G401 (cell line): ENCODE results near the gene PDILT. TPM values are rescaled to one million over a fixed set of nuclear protein-coding genes. Genes with fewer than 3 reads are reported as not detected.
"Not testable (repeated sequence)": the region's sequence is repeated elsewhere in the genome, so short reads cannot be mapped to it uniquely, and the experiment has no call there.

Experiments used
- DNase-seq: peaks from one replicate; pipeline ENCODE4 v3.0.0-alpha.2; 2015; ENCODE audit warnings: low spot score
- in situ Hi-C: cut with HindIII; loops from 2 replicates; pipeline ENCODE4 v1.10.0; 2016; ENCODE audit warnings: low sequenced_read_pairs, mixed read lengths
- total RNA-seq: library from RNA; depleted of rRNA; stranded (reverse); fragments of >200 nt; shearing (Covaris generic); gene quantifications from 2 replicates; pipeline ENCODE4 v1.2.3, GENCODE V29; 2014; rRNA removed

Gene PDILT, protein sequence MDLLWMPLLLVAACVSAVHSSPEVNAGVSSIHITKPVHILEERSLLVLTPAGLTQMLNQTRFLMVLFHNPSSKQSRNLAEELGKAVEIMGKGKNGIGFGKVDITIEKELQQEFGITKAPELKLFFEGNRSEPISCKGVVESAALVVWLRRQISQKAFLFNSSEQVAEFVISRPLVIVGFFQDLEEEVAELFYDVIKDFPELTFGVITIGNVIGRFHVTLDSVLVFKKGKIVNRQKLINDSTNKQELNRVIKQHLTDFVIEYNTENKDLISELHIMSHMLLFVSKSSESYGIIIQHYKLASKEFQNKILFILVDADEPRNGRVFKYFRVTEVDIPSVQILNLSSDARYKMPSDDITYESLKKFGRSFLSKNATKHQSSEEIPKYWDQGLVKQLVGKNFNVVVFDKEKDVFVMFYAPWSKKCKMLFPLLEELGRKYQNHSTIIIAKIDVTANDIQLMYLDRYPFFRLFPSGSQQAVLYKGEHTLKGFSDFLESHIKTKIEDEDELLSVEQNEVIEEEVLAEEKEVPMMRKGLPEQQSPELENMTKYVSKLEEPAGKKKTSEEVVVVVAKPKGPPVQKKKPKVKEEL
- total RNA-seq: not detected in 2 replicates

DNA sequence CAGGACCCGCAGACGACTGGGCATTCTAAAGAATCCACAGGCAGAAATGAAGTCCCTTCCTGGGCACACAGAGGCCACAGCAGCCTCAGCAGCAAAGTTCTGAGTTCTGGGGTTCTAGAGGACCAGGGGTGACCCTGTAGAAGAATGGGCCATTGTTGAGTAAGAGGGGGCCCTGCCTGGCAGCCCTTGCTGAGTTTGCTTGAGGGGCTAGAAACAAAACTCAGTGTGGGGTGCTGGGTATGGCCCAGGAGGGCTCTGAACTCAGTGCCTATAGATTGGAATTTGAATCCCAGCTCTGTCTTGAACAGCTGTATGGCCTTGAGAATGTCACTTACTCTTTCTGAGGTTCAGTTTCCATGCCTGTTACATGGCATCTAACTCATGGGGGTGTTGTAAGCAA is at the start of gene PDILT:
TSS of gene PDILT (minus strand) at position 101 of the 400 bp plus-strand sequence. CDS start 5,437 bp downstream, outside the sequence.
- no peak for DNase-seq
- in situ Hi-C loops: no loop called here

DNA sequence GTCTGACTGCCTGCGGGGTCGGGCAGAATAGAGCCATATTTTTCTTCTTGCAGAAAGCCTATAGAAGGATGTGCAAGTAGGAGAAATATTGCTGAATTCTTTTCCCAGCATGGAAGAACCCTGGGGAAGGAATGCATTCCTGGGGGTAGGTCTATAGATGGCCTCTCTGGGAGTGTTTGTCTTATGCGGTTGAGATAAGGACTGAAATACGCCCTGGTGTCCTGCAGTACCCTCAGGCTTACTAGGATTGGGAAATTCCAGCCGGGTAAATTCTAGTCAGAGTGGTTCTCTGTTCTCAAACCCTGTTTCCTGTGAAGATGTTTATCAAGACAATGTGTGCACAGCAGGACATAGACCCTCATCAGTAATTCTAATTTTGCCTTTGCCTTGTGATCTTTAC is 49.1 kb upstream of the PDILT start:
- in situ Hi-C loops, DNase-seq: not testable (repeated sequence)

DNA sequence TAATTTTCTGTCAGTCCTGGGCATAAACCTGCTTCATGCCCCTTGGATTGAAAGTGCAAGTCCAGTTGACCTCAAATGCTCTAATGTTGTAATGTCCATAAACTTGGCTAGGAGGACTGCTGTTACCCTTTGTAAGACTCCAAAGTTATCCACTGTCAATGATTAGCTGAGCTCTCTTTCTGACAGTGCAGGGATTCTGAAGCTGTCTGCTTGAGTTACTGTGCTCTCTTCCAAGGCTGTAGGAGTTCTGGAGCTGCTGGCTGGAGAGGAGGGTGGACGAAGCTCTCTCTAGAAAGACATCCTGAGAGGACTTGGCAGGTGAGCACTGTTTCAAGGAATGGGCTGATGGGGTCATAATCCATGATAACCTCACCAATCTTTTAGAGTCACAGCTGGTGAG is 46.8 kb upstream of the PDILT start, which contains the start of gene ACSM2A:
TSS of gene ACSM2A (plus strand) at position 158 of the 400 bp plus-strand sequence. CDS start 8,594 bp downstream, outside the sequence.
- in situ Hi-C loops, DNase-seq: not testable (repeated sequence)

DNA sequence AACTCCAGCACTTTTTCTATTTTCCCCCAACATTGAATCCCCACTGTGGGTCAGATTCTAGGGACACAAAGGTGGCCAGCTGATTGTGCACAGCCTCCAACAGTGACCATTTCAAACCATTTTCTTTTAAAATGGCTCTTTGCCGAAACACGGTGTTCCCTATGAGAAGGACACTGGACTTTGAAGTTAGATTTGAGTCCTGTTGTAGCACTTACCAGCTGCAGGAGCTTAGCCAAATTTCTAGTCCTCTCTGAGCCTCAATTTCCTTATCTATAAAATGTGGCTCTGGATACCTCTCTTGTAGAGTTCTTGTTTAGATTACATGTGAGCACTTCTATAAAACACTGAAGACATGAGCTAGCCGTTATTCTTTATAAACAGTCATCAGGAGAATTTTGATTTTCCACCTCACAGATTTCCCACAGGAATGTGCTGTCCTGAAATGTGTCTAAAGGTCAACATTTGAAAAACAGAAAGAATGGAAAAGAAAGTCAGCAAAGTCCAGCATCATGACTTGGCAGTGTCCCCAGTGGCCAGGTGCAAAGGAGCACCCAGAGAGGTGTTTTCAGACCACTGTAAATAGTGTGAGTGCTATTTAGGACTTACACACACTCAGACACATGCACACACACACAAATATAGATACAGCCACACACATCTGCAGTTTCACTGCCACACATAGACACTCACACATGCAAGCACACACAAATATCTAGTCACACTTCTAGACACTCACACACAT is 42.3 kb upstream of the PDILT start:
- DNase-seq, in situ Hi-C loops: not testable (repeated sequence)

DNA sequence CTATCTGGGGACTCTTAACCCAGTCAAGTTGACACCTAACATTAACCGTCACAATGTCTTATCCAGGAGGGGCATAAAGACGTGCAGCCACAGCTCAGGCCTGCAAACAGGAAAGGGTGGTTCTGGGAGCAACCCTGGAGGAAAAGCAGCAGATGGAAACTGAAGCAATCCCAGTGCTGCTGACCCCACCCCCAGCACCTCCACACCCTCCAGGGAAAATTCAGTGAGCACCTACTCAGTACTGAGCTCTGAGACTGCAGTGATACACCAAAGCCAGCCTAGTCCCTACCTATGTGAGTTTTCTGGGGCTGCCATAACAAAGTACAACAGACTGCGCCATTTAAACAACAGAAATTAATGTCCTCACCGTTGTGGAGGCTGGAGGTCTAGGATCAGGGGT is 37.3 kb upstream of the PDILT start:
- in situ Hi-C loops, DNase-seq: not testable (repeated sequence)

DNA sequence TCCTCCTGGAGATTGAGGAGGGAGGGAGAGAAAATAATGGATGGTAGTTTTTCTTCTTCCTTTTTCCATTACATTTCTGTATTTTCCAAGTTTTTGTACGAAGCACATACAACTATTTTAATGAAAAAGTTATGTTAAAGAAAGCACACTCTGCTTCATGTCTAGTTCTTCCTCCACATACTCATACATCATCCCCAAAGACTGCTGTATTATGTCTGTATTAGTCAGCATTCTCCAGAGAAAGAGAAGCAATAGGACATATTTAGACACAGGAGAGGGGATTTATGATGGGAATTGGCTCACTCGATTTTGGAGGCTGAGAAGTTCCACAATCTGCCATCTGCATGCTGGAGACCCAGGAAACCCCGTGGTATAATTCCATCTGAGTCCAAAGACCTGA is 36.7 kb upstream of the PDILT start:
- in situ Hi-C loops: no loop called here
- DNase-seq: no peak

DNA sequence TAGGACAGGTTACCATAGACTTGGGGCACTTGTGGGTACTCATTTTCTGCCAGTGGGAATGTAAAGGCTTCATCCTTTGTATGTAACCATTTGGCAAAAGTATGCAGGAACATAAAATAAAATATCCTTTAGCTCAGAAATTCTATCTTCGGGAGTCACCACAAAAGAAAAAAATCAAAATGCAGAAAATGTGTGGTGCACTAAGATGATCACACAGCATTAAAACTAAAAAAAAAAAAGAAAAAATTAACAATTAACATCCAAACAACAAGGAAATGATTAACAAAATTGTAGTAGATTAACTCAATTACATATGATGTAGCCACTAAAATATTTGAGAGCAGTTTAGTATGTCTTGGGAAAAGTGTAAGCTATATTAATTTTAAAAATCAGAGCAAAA is 36.2 kb upstream of the PDILT start:
- DNase-seq, in situ Hi-C loops: not testable (repeated sequence)

DNA sequence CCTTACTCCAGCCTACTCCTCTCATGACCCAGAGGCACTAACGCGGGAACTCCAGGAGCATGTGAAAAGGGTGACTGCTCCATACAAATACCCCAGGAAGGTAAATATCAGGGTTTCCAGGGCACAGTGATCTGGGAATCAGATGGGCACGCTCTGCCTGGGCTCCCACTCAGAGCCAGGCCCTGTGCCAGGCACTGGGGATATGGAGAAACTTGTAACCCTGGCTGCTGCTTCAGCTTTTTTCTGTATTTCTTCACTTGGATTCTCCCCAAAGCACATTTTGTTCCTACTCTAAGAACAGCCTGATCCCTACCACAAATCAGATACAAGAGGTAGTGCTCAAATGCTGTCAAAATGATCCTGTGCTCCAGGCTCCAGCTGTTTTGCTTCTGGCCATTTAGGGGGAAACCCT is 35.3 kb upstream of the PDILT start:
- in situ Hi-C loops, DNase-seq: not testable (repeated sequence)

DNA sequence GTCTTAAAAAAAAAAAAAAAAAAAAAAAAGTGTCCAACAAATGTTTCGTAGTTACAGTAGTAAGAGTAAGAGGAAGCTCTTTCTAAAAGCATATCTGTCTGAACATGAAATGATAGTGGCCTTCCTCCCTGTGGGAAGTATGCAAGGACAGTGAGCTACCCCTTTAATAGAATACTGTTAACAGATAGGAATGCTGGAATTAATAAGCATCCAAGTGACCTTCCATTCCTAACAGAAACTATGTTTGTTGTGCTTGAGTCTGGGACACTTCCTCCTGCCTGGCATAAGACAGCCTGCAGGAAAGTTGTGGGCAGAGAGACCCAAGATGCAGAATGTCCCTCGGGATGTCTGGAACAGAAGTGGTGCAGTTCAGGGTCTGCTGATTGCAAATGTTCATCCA is 34.4 kb upstream of the PDILT start:
- DNase-seq, in situ Hi-C loops: not testable (repeated sequence)

DNA sequence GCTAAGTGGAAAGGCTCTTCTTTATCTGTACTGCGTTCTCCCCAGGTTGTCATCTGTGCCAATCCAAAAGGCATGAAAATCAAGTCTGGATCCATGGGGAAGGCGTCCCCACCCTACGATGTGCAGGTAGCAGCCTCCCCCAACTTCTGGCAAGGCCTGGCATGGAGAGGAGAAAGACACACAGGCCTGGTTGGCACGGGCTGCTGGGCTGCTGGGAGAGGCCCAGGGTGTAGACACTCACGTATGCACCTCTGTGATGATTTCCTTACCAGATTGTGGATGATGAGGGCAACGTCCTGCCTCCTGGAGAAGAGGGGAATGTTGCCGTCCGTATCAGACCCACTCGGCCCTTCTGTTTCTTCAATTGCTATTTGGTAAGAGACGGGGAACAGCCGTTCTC is 26.4 kb upstream of the PDILT start:
- DNase-seq: no peak
- in situ Hi-C loops: no loop called here

DNA sequence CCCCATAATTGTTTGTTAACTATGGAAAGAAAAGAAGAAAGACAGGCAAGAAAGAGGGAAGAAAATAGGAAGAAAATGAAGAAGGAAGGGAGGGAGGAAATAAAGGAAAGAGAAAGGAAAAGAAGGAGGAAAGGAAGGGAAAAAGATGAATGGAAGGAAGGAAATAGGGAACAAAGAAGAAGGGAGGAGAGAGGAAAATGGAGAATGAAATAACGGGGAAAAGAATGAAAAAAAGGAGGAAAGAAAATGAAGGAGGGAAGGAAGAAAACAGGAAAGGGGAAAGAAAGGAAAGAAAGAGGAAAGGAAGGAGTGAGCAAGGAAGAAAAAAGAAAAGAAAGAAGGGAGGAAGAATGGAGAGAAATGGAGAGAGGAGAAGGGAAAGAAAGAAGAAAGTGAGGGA is 25.9 kb upstream of the PDILT start:
- in situ Hi-C loops, DNase-seq: not testable (repeated sequence)

DNA sequence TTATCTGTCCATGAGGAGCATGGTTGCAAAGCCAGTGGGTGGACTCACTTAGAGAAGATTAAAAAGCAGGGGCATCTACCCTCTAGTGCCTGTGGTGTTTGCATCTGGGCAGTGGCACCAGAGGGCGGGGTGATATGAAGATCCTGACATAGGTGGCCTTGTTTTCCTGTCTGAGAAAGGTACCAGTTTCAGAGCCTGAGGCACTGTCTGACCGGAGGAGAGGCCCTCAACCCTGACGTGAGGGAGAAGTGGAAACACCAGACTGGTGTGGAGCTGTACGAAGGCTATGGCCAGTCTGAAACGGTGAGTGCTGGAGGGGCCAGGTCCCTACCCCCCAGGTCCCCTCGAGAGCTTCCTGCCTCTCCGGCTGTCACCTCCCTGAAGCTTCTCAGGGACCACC is 25.0 kb upstream of the PDILT start:
- in situ Hi-C loops, DNase-seq: not testable (repeated sequence)

DNA sequence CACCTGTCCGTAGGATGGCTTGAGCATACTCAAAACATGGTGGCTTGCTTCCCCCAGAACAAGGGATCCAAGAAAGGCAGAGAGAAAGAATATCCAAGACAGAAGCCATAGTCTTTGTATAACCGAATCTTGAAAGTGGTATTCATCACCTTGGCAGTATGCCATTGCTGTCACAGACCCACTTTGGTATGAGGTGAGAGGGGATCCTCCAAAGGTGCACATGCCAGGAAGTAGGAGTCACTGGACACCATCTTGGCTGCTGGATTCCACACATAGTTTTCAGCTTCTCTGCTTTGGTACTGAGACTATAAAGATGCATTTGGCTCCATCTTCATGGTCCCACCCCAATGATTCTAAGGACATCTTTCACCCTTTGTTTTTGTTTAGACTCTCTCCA is 22.9 kb upstream of the PDILT start:
- DNase-seq, in situ Hi-C loops: not testable (repeated sequence)

DNA sequence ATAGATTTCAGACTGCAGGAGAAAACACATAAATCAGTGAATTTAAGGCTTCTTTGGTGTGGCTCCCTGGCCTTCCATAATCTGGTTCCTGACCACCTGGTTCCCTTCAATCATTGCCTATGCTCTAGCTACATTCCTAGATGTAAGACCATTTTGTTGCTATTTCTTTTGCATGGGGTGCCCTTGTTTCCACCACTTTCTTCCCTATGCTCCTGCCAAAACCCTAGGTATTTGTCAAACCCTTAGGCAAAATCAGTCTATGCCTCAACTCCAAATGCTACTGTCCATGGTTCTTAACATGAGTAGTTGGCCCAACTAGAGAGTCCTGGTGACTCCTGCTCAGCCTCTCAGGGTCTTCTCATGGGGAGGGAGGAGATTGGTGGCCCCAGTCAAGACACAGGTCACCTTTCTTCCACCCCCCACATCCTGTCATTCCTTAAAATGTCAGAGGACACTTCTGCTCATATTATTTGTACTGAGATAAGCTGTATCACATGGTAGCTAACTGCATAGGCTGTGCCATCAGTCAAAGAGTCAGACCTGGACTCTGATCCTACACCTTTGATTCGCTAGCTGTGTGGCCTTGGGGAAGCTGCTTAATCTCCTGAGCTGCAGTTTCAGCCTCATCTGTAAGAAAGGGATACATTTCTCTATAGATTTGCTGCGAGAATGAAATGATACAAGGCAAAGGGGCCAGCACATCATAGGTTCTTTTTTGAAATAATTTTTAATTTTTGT is 19.8 kb upstream of the PDILT start:
- in situ Hi-C loops: no loop called here
- DNase-seq: no peak

DNA sequence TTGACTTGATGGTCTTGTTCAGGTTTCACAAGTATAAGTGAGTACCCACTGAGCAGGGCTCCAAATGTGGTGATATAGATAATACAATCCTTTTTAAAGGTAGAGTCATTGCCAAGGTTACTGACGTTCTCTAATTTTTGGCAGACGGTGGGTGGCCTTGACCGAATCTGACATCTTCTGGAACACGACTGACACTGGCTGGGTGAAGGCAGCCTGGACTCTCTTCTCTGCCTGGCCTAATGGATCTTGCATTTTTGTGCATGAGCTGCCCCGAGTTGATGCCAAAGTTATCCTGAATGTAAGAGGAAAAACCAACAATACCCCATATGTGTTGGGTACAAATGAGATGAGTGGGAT is 19.2 kb upstream of the PDILT start:
- in situ Hi-C loops, DNase-seq: not testable (repeated sequence)

DNA sequence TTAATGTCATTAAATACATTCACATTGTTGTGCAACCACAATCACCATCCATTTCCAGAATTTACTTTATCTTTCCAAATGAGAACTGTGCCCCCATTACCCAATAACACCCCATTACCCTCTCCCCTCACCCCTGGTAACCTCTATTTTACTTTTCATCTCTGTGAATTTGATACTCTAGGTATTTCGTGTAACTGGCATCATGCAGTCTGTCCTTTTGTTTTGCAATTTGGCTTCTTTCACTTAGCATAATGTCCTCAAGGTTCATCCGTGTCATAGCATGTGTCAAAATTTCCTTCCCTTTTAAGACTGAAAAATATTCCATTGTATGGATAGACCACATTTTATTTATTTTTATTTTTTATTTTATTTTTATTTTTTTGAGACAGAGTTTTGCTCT is 17.2 kb upstream of the PDILT start:
- DNase-seq, in situ Hi-C loops: not testable (repeated sequence)

DNA sequence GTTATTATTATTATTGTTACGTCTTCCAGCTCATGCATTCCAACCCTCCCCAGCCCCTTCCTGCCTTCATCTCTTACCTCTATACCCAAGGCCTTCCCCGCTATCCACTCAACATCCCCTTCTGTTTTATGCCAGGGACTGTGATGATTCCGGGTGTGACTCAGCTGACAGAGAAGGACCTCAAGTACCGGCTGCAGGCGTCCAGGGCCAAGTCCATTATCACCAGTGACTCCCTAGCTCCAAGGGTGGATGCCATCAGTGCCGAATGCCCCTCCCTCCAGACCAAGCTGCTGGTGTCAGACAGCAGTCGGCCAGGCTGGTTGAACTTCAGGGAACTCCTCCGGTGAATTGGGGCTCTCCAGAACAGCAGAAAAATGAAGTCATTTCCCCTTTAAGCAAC is 14.6 kb upstream of the PDILT start:
- in situ Hi-C loops, DNase-seq: not testable (repeated sequence)

DNA sequence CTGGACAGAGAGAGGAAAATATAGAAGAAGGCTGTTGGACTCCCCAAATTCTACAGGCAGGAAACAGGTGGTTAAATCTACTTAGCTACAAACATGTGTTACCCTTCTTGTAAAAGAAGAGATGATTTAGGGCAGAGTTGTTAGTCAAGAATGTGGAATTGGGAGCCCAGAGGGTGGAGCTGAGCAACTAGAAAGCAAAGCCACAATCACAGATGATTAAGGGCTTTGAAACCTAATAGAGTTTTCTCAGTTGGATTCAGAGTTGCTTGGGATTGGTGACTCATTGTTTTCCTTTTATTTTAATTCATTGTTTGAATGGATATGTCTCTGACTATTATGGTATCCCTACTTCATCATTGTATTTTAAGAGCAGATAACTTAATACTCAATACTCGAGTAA is 11.0 kb upstream of the PDILT start:
- DNase-seq: no peak
- in situ Hi-C loops: no loop called here

DNA sequence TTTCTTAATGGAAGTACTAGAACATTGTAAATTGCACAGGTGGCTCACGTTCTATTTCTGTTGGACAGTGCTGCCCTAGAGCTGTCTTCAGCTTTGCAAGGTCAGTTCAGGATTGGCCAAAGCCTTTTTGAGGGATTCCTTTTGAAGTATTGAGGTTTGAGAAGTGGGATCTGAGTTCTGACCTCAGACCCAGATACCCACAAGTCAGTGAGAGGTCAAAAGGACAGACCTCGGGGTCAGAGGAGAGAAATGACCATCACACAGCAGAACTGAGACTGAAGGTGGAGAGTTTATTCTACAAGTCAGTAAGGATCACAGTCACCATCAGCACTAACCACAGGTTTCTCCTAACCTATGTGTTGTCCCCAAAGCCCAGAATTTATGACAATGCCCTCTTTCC is 6.5 kb upstream of the PDILT start:
- DNase-seq: no peak
- in situ Hi-C loops: no loop called here
